ENCODE data around the gene FBXL14. TPM values are rescaled to one million over a fixed set of nuclear protein-coding genes. Genes with fewer than 3 reads are reported as not detected.

FBXL14 gene
- total RNA-seq, 1 experiment from 2014 or later, result 18.3 TPM

DNA sequence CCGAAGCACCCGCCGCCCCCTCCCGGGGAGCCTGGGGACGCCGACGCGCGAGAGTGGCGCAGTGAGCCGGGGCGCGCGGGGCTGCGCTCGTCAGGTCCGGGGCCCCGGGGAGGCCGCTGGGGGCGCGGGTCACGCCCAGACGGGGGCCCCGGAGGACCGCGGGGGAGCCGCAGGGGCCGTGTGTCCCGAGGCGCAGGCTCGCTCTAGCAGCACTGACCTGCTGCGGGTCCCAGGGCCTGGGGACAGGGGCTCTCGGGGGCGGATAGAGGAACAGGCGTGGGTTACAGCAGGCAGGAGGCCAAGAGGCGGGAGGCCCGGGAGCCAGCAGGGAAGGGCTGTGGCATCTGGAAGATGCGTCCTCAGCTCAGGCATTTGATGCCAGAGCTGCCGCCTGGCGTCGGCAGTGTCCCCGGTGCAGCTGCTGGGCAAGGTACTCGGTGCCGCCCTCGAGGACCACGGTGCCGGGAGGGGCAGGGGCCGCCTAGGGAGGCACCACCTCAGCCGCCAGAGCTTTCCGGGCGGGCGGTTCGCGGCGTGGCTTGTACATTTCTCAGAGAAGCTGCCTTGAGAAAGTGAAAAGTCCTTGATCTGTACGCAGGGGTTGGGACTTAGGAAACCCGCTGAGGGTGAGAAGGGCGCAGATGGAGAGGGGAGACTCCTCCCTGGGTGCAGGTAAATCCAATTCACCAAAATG, 35.9 kb upstream of the FBXL14 start:
- CTCF ChIA-PET, result interaction anchor here (1.0 kb wide), 1 partner anchor 299 kb away, joined by 3 read pairs; no protein-coding TSS in a partner anchor

DNA sequence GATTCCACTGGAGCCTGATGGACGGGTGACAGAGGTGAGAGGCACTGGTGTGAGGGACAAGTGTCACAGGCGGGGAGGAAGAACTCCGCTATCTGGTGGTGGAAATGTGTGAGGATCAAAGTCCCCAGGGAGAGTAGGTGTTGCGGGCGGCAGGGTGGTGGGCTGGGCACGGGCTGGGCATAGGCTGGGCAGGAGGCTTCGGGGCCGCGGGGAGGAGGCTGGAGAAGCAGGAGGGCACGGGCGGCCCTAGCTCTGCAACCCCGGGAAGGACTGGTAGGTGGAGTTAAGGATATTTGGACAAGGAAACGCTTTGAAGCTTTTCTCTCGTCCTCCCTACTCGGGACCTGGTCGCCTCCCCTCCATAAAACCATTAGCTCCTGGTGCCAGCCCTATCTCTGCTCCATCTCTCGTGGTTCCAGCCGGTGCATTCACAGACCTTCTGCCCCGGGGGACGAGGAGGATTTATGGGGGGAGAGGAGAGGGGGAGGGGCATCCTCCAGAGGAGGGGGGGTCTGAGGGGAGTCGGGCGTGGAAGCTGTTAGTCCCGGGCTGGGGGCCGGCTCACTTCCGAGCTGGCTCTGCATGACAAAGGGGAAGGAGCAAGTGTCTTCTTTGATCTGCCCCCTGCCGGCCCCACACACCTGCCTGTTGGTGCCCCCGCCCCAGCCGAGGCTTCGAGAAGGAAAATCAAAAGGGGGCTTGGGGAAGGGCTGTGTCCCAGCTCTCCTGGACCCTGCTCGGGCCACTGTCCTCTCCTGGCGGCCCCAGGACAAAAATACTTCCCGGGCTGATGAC, 35.2 kb upstream of the FBXL14 start:
- Histone ChIP-seq H3K4me3 (ENCODE audit: low read length) (peak overlapping the region; percentile 66), H4K20me1 (ENCODE audit: low read length) (no peaks in the 10 kb centered on the region), H3K4me1 (ENCODE audit: insufficient read depth, low read length) (0 out of 2 replicates have a peak, but pooled peaks cover 9% of the 10 kb centered on the region), H3K27me3 (ENCODE audit: low read length) (peaks cover 14% of the 10 kb centered on the region), H2AFZ (ENCODE audit: low read length) (peak overlapping the region; percentile 79), H3K36me3 (ENCODE audit: low read depth, low read length) (no peaks in the 10 kb centered on the region), H3K4me2 (ENCODE audit: low read length) (peak overlapping the region; percentile 88), H3K9ac (ENCODE audit: low read length) (no peak overlapping the region), H3K79me2 (ENCODE audit: low read length) (no peaks in the 10 kb centered on the region), H3K9me2 (replicated peaks; ENCODE audit: low read length) (no peaks in the 10 kb centered on the region), H3F3A (ENCODE audit: low read length, unreplicated experiment) (no peaks in the 10 kb centered on the region), H3K27ac (ENCODE audit: low read length) (no peak overlapping the region), H3K9me3 (ENCODE audit: low read length) (no peaks in the 10 kb centered on the region)
- no TSS peak for BruUV-seq (replicated peaks)
- intact Hi-C loops (cut with micrococcal nuclease), result loop anchor here (5.0 kb wide), 2 partner anchors 163 to 308 kb away; no protein-coding TSS in a partner anchor
- ChIA-PET POLR2A (ENCODE audit: unreplicated experiment) (no interaction called here), CTCF (interaction anchor here (1.0 kb wide), 1 partner anchor 300 kb away, joined by 3 read pairs; no protein-coding TSS in a partner anchor)
- TF ChIP-seq EZH2phosphoT487 (IDR thresholded peaks at IDR 0.05; ENCODE audit: borderline replicate concordance, low read length), result no peak
- TF ChIP-seq CTCF (conservative IDR thresholded peaks at IDR 0.05; ENCODE audit: low read depth, low read length), result 0 out of 2 replicates have a peak, but pooled peaks have one; percentile 13
- TF ChIP-seq EZH2 (IDR thresholded peaks at IDR 0.05; ENCODE audit: low read length, unreplicated experiment), result no peak
- DNase-seq (no peak), ATAC-seq (peak; percentile 37)

More for the DNA sequence above, 35.9 kb upstream of the FBXL14 start:
- Histone ChIP-seq H2AFZ (ENCODE audit: low read length) (peak overlapping the region; percentile 79), H3K4me3 (ENCODE audit: low read length) (peak overlapping the region; percentile 66), H3F3A (ENCODE audit: low read length, unreplicated experiment) (no peaks in the 10 kb centered on the region), H3K4me2 (ENCODE audit: low read length) (peak overlapping the region; percentile 88), H3K4me1 (ENCODE audit: insufficient read depth, low read length) (0 out of 2 replicates have a peak, but pooled peaks cover 9% of the 10 kb centered on the region), H3K9me3 (ENCODE audit: low read length) (no peaks in the 10 kb centered on the region), H3K9ac (ENCODE audit: low read length) (no peak overlapping the region), H3K9me2 (replicated peaks; ENCODE audit: low read length) (no peaks in the 10 kb centered on the region), H3K27me3 (ENCODE audit: low read length) (peaks cover 14% of the 10 kb centered on the region), H3K36me3 (ENCODE audit: low read depth, low read length) (no peaks in the 10 kb centered on the region), H3K27ac (ENCODE audit: low read length) (no peak overlapping the region), H4K20me1 (ENCODE audit: low read length) (no peaks in the 10 kb centered on the region), H3K79me2 (ENCODE audit: low read length) (no peaks in the 10 kb centered on the region)
- intact Hi-C loops (cut with micrococcal nuclease), result loop anchor here (5.0 kb wide), 2 partner anchors 162 to 307 kb away; no protein-coding TSS in a partner anchor
- POLR2A ChIA-PET (ENCODE audit: unreplicated experiment), result no interaction called here
- peak; percentile 36 for DNase-seq
- TF ChIP-seq EZH2 (IDR thresholded peaks at IDR 0.05; ENCODE audit: low read length, unreplicated experiment) (no peak), CTCF (conservative IDR thresholded peaks at IDR 0.05; ENCODE audit: low read depth, low read length) (0 out of 2 replicates have a peak, but pooled peaks have one; percentile 7), EZH2phosphoT487 (IDR thresholded peaks at IDR 0.05; ENCODE audit: borderline replicate concordance, low read length) (no peak)
- BruUV-seq (replicated peaks), result no TSS peak
- ATAC-seq, result peak; percentile 66
